Neutrophil (primary cell): ENCODE data around the gene KCNJ1.

Experiments
- H3K27ac ChIP-seq: fragments of 200-600 bp; sonication (generic); 2 replicates; pipeline ENCODE4 v1.5.1; 2016; ENCODE audit warnings: mild to moderate bottlenecking, moderate library complexity
- H3K27me3 ChIP-seq: fragments of 200-600 bp; sonication (generic); 2 replicates; pipeline ENCODE4 v1.6.0; 2016; ENCODE audit warnings: mild to moderate bottlenecking
- H3K36me3 ChIP-seq: fragments of 200-600 bp; sonication (generic); 2 replicates; pipeline ENCODE4 v1.5.1; 2017
- H3K4me1 ChIP-seq, 2 experiments: fragments of 200-600 bp in 1 of 2; sonication (generic) in 1 of 2; 1 replicate in 1 of 2; 2 replicates in 1 of 2; pipeline versions ENCODE4 v1.5.1 to v1.6.1; 2013 to 2016; ENCODE audit warnings: low read depth in 1 of 2, low read length in 1 of 2, mild to moderate bottlenecking in 1 of 2, moderate library complexity in 1 of 2; ENCODE audit not compliant: control insufficient read depth in 1 of 2, insufficient read depth in 1 of 2
- H3K4me3 ChIP-seq, 2 experiments: fragments of 200-600 bp in 1 of 2; sonication (generic) in 1 of 2; 1 replicate in 1 of 2; 2 replicates in 1 of 2; pipeline ENCODE4 v1.5.1; 2013 to 2016; ENCODE audit warnings: low read depth in 1 of 2, low read length in 1 of 2, mild to moderate bottlenecking in 1 of 2, moderate library complexity in 1 of 2
- H3K9me3 ChIP-seq: fragments of 200-600 bp; sonication (generic); 2 replicates; pipeline ENCODE4 v1.5.1; 2016
- CTCF ChIP-seq: fragments of 200-600 bp; sonication (generic); IDR thresholded peaks from 2 replicates; pipeline ENCODE4 v1.5.1; 2016; ENCODE audit warnings: antibody characterized with exemption

Gene KCNJ1

GRCh38 chr11:128841461-128842072, 25.5 kb downstream of the KCNJ1 start:
- Histone ChIP-seq H3K9me3 (no peaks in the 10 kb centered on the region), H3K4me1 (peaks cover 4 to 8% of the 10 kb centered on the region in 2 experiments), H3K4me3 (no peak overlapping the region), H3K36me3 (no peaks in the 10 kb centered on the region), H3K27me3 (no peaks in the 10 kb centered on the region), H3K27ac (no peak overlapping the region)
- no peak for TF ChIP-seq CTCF

- Histone ChIP-seq H3K9me3 (no peaks in the 10 kb centered on the region), H3K4me3 (no peak overlapping the region), H3K4me1 (peaks cover 4 to 15% of the 10 kb centered on the region in 2 experiments), H3K27me3 (no peaks in the 10 kb centered on the region), H3K27ac (no peak overlapping the region), H3K36me3 (no peaks in the 10 kb centered on the region)
- TF ChIP-seq CTCF, result no peak
These were observed 26.3 kb downstream of the KCNJ1 start for GRCh38 chr11:128840783-128841182.

- Histone ChIP-seq H3K4me3 (no peak overlapping the region), H3K4me1 (peaks cover 4 to 19% of the 10 kb centered on the region in 2 experiments), H3K27me3 (no peaks in the 10 kb centered on the region), H3K9me3 (no peaks in the 10 kb centered on the region), H3K36me3 (no peaks in the 10 kb centered on the region), H3K27ac (no peak overlapping the region)
- TF ChIP-seq CTCF, result no peak
These were observed 27.0 kb downstream of the KCNJ1 start for GRCh38 chr11:128840137-128840536.

GRCh38 chr11:128839081-128839480, 28.0 kb downstream of the KCNJ1 start:
- no peak overlapping the region for H3K27ac ChIP-seq
- no peak overlapping the region for H3K4me3 ChIP-seq
- no peaks in the 10 kb centered on the region for H3K9me3 ChIP-seq
- H3K27me3 ChIP-seq, result no peaks in the 10 kb centered on the region
- peaks cover 4 to 19% of the 10 kb centered on the region in 2 experiments for H3K4me1 ChIP-seq
- no peaks in the 10 kb centered on the region for H3K36me3 ChIP-seq
- TF ChIP-seq CTCF, result no peak

- H3K27ac ChIP-seq, result no peak overlapping the region
- no peaks in the 10 kb centered on the region for H3K9me3 ChIP-seq
- H3K27me3 ChIP-seq, result no peaks in the 10 kb centered on the region
- H3K4me3 ChIP-seq, result no peak overlapping the region
- H3K36me3 ChIP-seq, result no peaks in the 10 kb centered on the region
- H3K4me1 ChIP-seq, result peaks cover 4 to 22% of the 10 kb centered on the region in 2 experiments
- TF ChIP-seq CTCF, result no peak
These were observed 29.5 kb downstream of the KCNJ1 start for GRCh38 chr11:128837627-128838026.
